Transverse colon (tissue), 4 donors: ENCODE measurements around the gene CLIC2. TPM values are rescaled to one million over a fixed set of nuclear protein-coding genes. Genes with fewer than 3 reads are reported as not detected.

Experiments used
- DNase-seq: peaks from one replicate; pipeline ENCODE4 v3.0.0-alpha.2; 2019
- H3K27ac ChIP-seq, 4 donors: fragments of 200-600 bp; sonication (generic); 2 replicates each; pipeline ENCODE4 v1.5.1; 2016 to 2018; ENCODE audit warnings: inconsistent platforms in 4 of 4
- H3K27me3 ChIP-seq: fragments of 200-600 bp; sonication (generic); 2 replicates; pipeline ENCODE4 v1.5.1; 2017; ENCODE audit warnings: inconsistent platforms
- H3K36me3 ChIP-seq, 4 donors: fragments of 200-600 bp; sonication (generic); 2 replicates each; pipeline ENCODE4 v1.5.1; 2017 to 2019; ENCODE audit warnings: inconsistent platforms in 4 of 4
- H3K4me1 ChIP-seq, 4 donors: fragments of 200-600 bp; sonication (generic); 2 replicates each; pipeline ENCODE4 v1.5.1; 2017 to 2020; ENCODE audit warnings: inconsistent platforms in 4 of 4
- H3K4me3 ChIP-seq, 4 donors: fragments of 200-600 bp; sonication (generic); 1 replicate in 1 of 4; 2 replicates in 3 of 4; pipeline versions ENCODE4 v1.5.1 to v1.6.1; 2017 to 2019; ENCODE audit warnings: inconsistent platforms in 4 of 4
- H3K9me3 ChIP-seq, 2 donors: fragments of 200-600 bp; sonication (generic); 2 replicates each; pipeline ENCODE4 v1.5.1; 2017 to 2019; ENCODE audit warnings: inconsistent platforms in 2 of 2
- EP300 ChIP-seq: sonication (generic); formaldehyde crosslinking; IDR thresholded peaks from one replicate; pipeline ENCODE4 v1.6.1; 2017; ENCODE audit warnings: antibody characterized with exemption, low read depth
- POLR2A ChIP-seq: fragments of 450-650 bp; IDR thresholded peaks from one replicate; pipeline ENCODE4 v1.6.1; 2016; ENCODE audit warnings: antibody characterized with exemption, mild to moderate bottlenecking, moderate library complexity
- POLR2AphosphoS5 ChIP-seq, 3 donors: sonication (generic); formaldehyde crosslinking; IDR thresholded peaks; one replicate each; pipeline ENCODE4 v1.6.1; 2016; ENCODE audit warnings: antibody characterized with exemption in 3 of 3
- WGBS, 2 donors: methylation state at CpG; one replicate each; pipeline ENCODE4 v1.1.5; 2018; ENCODE audit warnings: low coverage in 1 of 2; 5-methylcytosine and 5-hydroxymethylcytosine counted together
- in situ Hi-C, 4 donors: fragments of 200-750 bp; cut with MboI; loops; one replicate each; pipeline versions ENCODE4 v1.15.0 to v1.15.1; 2017; ENCODE audit warnings: low sequenced_read_pairs in 3 of 4, low pct_ligation_motif_present in 1 of 4, low pct_unique_long_range_greater_than_20kb in 1 of 4
- intact Hi-C: fragments of 100-400 bp; cut with DNase I; formaldehyde crosslinking; loops from one replicate; pipeline ENCODE4 v1.15.1; 2023; ENCODE audit warnings: low total_unique reads
- total RNA-seq, 4 donors: library from RNA; depleted of rRNA; stranded (reverse); fragments of >200 nt; gene quantifications; one replicate each; pipeline ENCODE4 v1.1.0, GENCODE V29; 2016
- TF ChIP-seq, protein P1 (sequence below), 5 experiments: fragments of 200-600 bp in 3 of 5; fragments of 450-650 bp in 2 of 5; sonication (generic) in 3 of 5; IDR thresholded peaks; 1 replicate in 2 of 5; 2 replicates in 3 of 5; pipeline ENCODE4 v1.5.1; 2016 to 2017; ENCODE audit warnings: antibody characterized with exemption in 5 of 5, inconsistent platforms in 3 of 5, mild to moderate bottlenecking in 2 of 5, moderate library complexity in 1 of 5

The CLIC2 gene
- total RNA-seq, 4 donors from 2014 or later, result 0.20 to 7.8 (median 2.1) TPM

DNA sequence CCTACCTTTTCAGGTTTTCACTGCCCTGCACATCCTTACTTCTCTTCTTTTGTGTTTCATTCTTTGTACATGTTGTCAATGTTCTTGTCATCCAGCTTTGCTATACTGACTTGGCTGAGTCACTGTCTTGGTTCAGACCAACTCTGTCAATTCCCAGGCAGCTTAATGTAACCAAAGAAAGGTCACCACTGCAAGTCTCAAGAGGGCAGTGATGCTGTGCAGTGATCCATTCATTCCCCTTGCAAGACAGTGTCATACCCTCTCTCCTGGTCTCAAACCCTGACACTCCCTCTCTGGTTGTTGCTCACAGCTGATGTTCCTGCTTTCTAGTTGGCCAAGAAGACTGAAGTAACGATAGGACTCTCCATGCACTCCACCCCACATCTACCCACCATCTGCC is 87.7 kb downstream of the CLIC2 start:
- DNase-seq, result no peak
- 76% methylated on average over 1 of the region's 1 CpG; no CpG with 5 or more reads in 1 of the 2 donors for WGBS, 2 donors
- in situ Hi-C loops (no loop called here), intact Hi-C loops (no loop called here)
- Histone ChIP-seq H3K27me3 (no peaks in the 10 kb centered on the region), H3K4me1 (no peaks in the 10 kb centered on the region), H3K9me3 (no peaks in the 10 kb centered on the region), H3K27ac (no peak overlapping the region), H3K4me3 (no peak overlapping the region), H3K36me3 (no peaks in the 10 kb centered on the region)
- TF ChIP-seq EP300 (no peak), POLR2AphosphoS5 (IDR thresholded peaks at IDR 0.05) (no peak), POLR2A (no peak)
- TF ChIP-seq, protein P1, sequence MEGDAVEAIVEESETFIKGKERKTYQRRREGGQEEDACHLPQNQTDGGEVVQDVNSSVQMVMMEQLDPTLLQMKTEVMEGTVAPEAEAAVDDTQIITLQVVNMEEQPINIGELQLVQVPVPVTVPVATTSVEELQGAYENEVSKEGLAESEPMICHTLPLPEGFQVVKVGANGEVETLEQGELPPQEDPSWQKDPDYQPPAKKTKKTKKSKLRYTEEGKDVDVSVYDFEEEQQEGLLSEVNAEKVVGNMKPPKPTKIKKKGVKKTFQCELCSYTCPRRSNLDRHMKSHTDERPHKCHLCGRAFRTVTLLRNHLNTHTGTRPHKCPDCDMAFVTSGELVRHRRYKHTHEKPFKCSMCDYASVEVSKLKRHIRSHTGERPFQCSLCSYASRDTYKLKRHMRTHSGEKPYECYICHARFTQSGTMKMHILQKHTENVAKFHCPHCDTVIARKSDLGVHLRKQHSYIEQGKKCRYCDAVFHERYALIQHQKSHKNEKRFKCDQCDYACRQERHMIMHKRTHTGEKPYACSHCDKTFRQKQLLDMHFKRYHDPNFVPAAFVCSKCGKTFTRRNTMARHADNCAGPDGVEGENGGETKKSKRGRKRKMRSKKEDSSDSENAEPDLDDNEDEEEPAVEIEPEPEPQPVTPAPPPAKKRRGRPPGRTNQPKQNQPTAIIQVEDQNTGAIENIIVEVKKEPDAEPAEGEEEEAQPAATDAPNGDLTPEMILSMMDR (IDR thresholded peaks at IDR 0.05), result no peak

DNA sequence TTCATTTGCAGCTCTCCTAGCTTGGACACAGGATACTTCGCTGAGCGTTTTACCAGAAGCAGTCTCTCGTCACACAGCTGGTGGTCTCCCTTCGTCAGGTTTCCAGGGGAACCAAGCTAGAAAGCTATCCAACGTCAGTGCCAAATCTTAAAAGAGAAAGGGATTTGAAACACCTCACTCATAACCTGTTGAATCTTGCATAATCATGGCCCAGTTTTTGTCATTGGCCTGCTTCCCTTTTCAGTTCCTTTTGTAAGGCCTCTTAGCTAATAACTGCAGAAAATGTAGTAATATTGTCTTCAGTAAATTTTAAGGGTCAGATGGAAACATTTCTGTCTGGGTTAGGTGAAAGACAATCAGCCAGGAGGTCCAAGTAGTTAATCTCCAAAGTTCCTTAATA is 92.1 kb downstream of the CLIC2 start:
- WGBS, 2 donors, result 86 to 100% methylated on average over 1 to 5 of the region's 5 CpGs
- DNase-seq, result no peak
- Histone ChIP-seq H3K9me3 (no peaks in the 10 kb centered on the region), H3K4me3 (no peak overlapping the region), H3K27me3 (no peaks in the 10 kb centered on the region), H3K36me3 (no peaks in the 10 kb centered on the region), H3K4me1 (no peaks in the 10 kb centered on the region), H3K27ac (no peak overlapping the region)
- in situ Hi-C loops (no loop called here), intact Hi-C loops (no loop called here)
- TF ChIP-seq, protein P1 (IDR thresholded peaks at IDR 0.05), result no peak
- TF ChIP-seq POLR2AphosphoS5 (IDR thresholded peaks at IDR 0.05) (no peak), POLR2A (no peak), EP300 (no peak)

DNA sequence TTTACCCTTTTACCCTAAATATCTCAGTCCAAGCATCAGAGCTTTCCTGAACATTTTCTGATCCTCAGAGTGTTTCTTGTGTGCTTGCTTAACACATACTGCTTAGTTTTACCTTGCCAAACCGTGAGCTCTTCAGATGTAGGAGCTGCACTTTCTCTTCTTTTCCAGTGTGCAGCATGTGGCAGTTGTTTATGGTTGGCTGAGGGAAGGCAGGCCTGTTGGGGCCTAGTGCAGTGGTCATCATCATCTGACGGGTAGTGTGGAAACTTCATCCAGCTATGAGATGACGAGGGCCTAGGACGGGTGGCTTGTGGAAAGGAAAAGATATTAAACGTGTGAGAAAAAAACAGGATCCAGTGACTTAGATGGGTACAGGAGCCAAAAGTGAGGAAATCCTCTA is 96.7 kb downstream of the CLIC2 start:
- H3K4me3 ChIP-seq, result no peak overlapping the region
- WGBS, 2 donors, result 60 to 79% methylated on average over 1 to 5 of the region's 5 CpGs
- no peaks in the 10 kb centered on the region for H3K27me3 ChIP-seq
- intact Hi-C loops, result no loop called here
- no peaks in the 10 kb centered on the region for H3K4me1 ChIP-seq
- H3K36me3 ChIP-seq, result no peaks in the 10 kb centered on the region
- no peaks in the 10 kb centered on the region for H3K9me3 ChIP-seq
- in situ Hi-C loops, result no loop called here
- H3K27ac ChIP-seq, result peak overlapping the region in 2 of 4 donors; percentile 5 to 15
- TF ChIP-seq, protein P1 (IDR thresholded peaks at IDR 0.05), result no peak
- no peak for TF ChIP-seq EP300
- TF ChIP-seq POLR2AphosphoS5 (IDR thresholded peaks at IDR 0.05), result peak; percentile 31 to 74 (median 57)
- no peak for DNase-seq

DNA sequence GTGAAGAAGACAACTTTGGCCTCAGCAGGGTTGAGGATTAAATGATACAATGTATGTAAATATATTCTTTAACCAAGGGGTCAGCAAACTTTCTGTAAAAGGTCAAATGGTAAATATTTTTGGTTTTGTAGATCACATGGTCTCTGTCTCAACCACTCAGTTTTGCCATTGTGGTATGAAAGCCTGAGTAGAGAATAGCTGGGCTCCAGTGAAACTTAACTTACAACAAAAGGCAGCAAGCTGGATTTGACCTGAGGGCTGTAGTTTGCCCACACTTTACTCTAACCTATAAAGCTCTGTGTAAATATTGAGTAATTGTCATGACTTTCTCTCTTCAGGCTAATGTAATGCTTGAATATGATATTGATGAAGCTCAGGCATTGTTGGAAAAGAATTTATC is 98.5 kb downstream of the CLIC2 start:
- H3K9me3 ChIP-seq, result no peaks in the 10 kb centered on the region
- in situ Hi-C loops (no loop called here), intact Hi-C loops (no loop called here)
- H3K4me1 ChIP-seq, result no peaks in the 10 kb centered on the region
- no peaks in the 10 kb centered on the region for H3K27me3 ChIP-seq
- no peak for DNase-seq
- no peak overlapping the region for H3K27ac ChIP-seq
- no peaks in the 10 kb centered on the region for H3K36me3 ChIP-seq
- H3K4me3 ChIP-seq, result no peak overlapping the region
- TF ChIP-seq, protein P1 (IDR thresholded peaks at IDR 0.05), result no peak
- TF ChIP-seq EP300 (no peak), POLR2AphosphoS5 (IDR thresholded peaks at IDR 0.05) (no peak), POLR2A (no peak)
